MCF 10A (cell line): ENCODE measurements around the gene NT5DC2. TPM values are rescaled to one million over a fixed set of nuclear protein-coding genes. Genes with fewer than 3 reads are reported as not detected.

Experiments
- BruUV-seq: library from RNA; stranded (reverse); fragments of 400-500 nt; replicated peaks from 2 replicates; lab custom pipeline; 2021; lab: Mats Ljungman, UMichigan
- CTCF ChIA-PET: fragments of 300-600 bp; sonication (Branson Sonifier 250); formaldehyde crosslinking; extraction: SDS; loops from one replicate; lab custom pipeline; 2021; ENCODE audit warnings: antibody characterized with exemption, inconsistent platforms; lab: Yijun Ruan, JAX
- POLR2A ChIA-PET: fragments of 300-600, 350-650 bp; sonication (Branson Sonifier 250); formaldehyde crosslinking; extraction: SDS; loops from one replicate; lab custom pipeline; 2020; ENCODE audit warnings: antibody characterized with exemption, inconsistent platforms; lab: Yijun Ruan, JAX
- DNase-seq: peaks from one replicate; pipeline ENCODE4 v3.0.0-alpha.2; 2018; ENCODE audit not compliant: unreplicated experiment
- H3K27ac Mint-ChIP-seq: one replicate; pipeline ENCODE4 v1.8.0; 2022; ENCODE audit warnings: mild to moderate bottlenecking, low read depth, mixed read lengths; ENCODE audit not compliant: unreplicated experiment
- H3K27me3 Mint-ChIP-seq: one replicate; pipeline ENCODE4 v1.8.0; 2022; ENCODE audit warnings: mixed read lengths; ENCODE audit not compliant: insufficient read depth, unreplicated experiment
- H3K36me3 Mint-ChIP-seq: one replicate; pipeline ENCODE4 v1.8.0; 2022; ENCODE audit warnings: mild to moderate bottlenecking, moderate library complexity, mixed read lengths; ENCODE audit not compliant: insufficient read depth, unreplicated experiment
- H3K4me1 Mint-ChIP-seq: one replicate; pipeline ENCODE4 v1.8.0; 2022; ENCODE audit warnings: mixed read lengths; ENCODE audit not compliant: insufficient read depth, unreplicated experiment
- H3K4me3 Mint-ChIP-seq: one replicate; pipeline ENCODE4 v1.8.0; 2022; ENCODE audit warnings: mild to moderate bottlenecking, moderate library complexity, mixed read lengths; ENCODE audit not compliant: unreplicated experiment
- H3K9me3 Mint-ChIP-seq: one replicate; pipeline ENCODE4 v1.8.0; 2022; ENCODE audit warnings: mixed read lengths; ENCODE audit not compliant: unreplicated experiment
- CTCF ChIP-seq: fragments of 200-600 bp; IDR thresholded peaks from one replicate; pipeline ENCODE4 v1.8.0; 2022; ENCODE audit warnings: antibody characterized with exemption, mild to moderate bottlenecking; ENCODE audit not compliant: unreplicated experiment
- intact Hi-C: fragments of 100-400 bp; cut with micrococcal nuclease; formaldehyde crosslinking; loops from 2 replicates; pipeline ENCODE4 v1.14.1; 2022
- total RNA-seq: library from RNA; stranded (reverse); gene quantifications from 2 replicates; pipeline ENCODE4 v1.2.3, GENCODE V29; 2022

Gene NT5DC2
- total RNA-seq, 1 experiment from 2014 or later: 28.9 TPM

GRCh38 chr3:52512727-52513126, 20.9 kb downstream of the NT5DC2 start:
- ChIA-PET CTCF (interaction anchor here (0.5 to 0.9 kb wide), 4 partner anchors 8 to 224 kb away, joined by 3 to 6 read pairs (median 3); no protein-coding TSS in a partner anchor), POLR2A (no interaction called here)
- Mint-ChIP-seq H3K36me3 (no peaks in the 10 kb centered on the region), H3K9me3 (no peaks in the 10 kb centered on the region), H3K4me1 (peaks cover 4% of the 10 kb centered on the region), H3K27me3 (no peaks in the 10 kb centered on the region), H3K27ac (no peak overlapping the region), H3K4me3 (no peak overlapping the region)
- no peak for TF ChIP-seq CTCF
- no TSS peak for BruUV-seq
- no peak for DNase-seq
- intact Hi-C loops: no loop called here

GRCh38 chr3:52512105-52512504, 21.6 kb downstream of the NT5DC2 start:
- POLR2A ChIA-PET: no interaction called here
- Mint-ChIP-seq H3K4me3 (no peak overlapping the region), H3K9me3 (no peaks in the 10 kb centered on the region), H3K4me1 (peaks cover 10% of the 10 kb centered on the region), H3K27ac (no peak overlapping the region), H3K27me3 (no peaks in the 10 kb centered on the region), H3K36me3 (no peaks in the 10 kb centered on the region)
- CTCF ChIA-PET: interaction anchor here (0.5 to 0.9 kb wide), 2 partner anchors 178 to 197 kb away, joined by 3 read pairs; no protein-coding TSS in a partner anchor
- no TSS peak for BruUV-seq
- DNase-seq: no peak
- intact Hi-C loops: no loop called here
- TF ChIP-seq CTCF: no peak

- Mint-ChIP-seq H3K4me1 (peaks cover 11% of the 10 kb centered on the region), H3K36me3 (no peaks in the 10 kb centered on the region), H3K27ac (no peak overlapping the region), H3K9me3 (no peaks in the 10 kb centered on the region), H3K27me3 (no peaks in the 10 kb centered on the region), H3K4me3 (no peak overlapping the region)
- ChIA-PET CTCF (no interaction called here), POLR2A (no interaction called here)
- no peak for DNase-seq
- no TSS peak for BruUV-seq
- intact Hi-C loops: no loop called here
- TF ChIP-seq CTCF: no peak
Observed at GRCh38 chr3:52511509-52511908, 22.1 kb downstream of the NT5DC2 start.

- H3K4me1 Mint-ChIP-seq: peaks cover 7% of the 10 kb centered on the region
- no peaks in the 10 kb centered on the region for H3K27me3 Mint-ChIP-seq
- POLR2A ChIA-PET: no interaction called here
- no peak overlapping the region for H3K27ac Mint-ChIP-seq
- H3K9me3 Mint-ChIP-seq: no peaks in the 10 kb centered on the region
- H3K4me3 Mint-ChIP-seq: no peak overlapping the region
- BruUV-seq: no TSS peak
- no peak for TF ChIP-seq CTCF
- H3K36me3 Mint-ChIP-seq: no peaks in the 10 kb centered on the region
- CTCF ChIA-PET: no interaction called here
- no peak for DNase-seq
- intact Hi-C loops: no loop called here
Observed at GRCh38 chr3:52509753-52510328, 23.8 kb downstream of the NT5DC2 start.
